GM12878 (cell line): ENCODE measurements around the gene FBXW12. TPM values are rescaled to one million over a fixed set of nuclear protein-coding genes. Genes with fewer than 3 reads are reported as not detected.

Source experiments
- ATAC-seq: fragments of 200-7000 bp; cut with Tn5 transposase; 3 replicates; pipeline ENCODE4 v1.9.1; 2020; ENCODE audit warnings: mild to moderate bottlenecking, moderate library complexity
- BruUV-seq: library from RNA; stranded (reverse); fragments of 400-500 nt; replicated peaks from 2 replicates; lab custom pipeline; 2021; lab: Mats Ljungman, UMichigan
- CTCF ChIA-PET: fragments of 300-600 bp; sonication (Branson Sonifier 250); formaldehyde crosslinking; extraction: SDS; loops from one replicate; lab custom pipeline; 2021; ENCODE audit warnings: inconsistent platforms; lab: Yijun Ruan, JAX
- POLR2A ChIA-PET: fragments of 350-600 bp; formaldehyde crosslinking; extraction: SDS; loops from one replicate; lab custom pipeline; 2021; ENCODE audit warnings: inconsistent platforms; lab: Charles Lee
- RAD21 ChIA-PET: fragments of 300-600 bp; sonication (Branson Sonifier 250); formaldehyde crosslinking; loops from one replicate; lab custom pipeline; 2023; ENCODE audit warnings: antibody characterized with exemption; ENCODE audit not compliant: unreplicated experiment; lab: Charles Lee
- SMC1A ChIA-PET: fragments of 300-600 bp; sonication (Branson Sonifier 250); formaldehyde crosslinking; loops from one replicate; lab custom pipeline; 2023; ENCODE audit not compliant: unreplicated experiment, uncharacterized antibody; lab: Charles Lee
- DNase-seq: peaks from one replicate; pipeline ENCODE4 v3.0.0-alpha.2; 2011; ENCODE audit warnings: low read depth, low spot score
- FAIRE-seq: peaks from 3 replicates; lab custom pipeline; 2011; peaks lifted over from hg19 to GRCh38; lab: Jason Lieb, UNC
- H2AFZ ChIP-seq: 2 replicates; pipeline ENCODE4 v1.6.0; 2011; ENCODE audit warnings: low read depth, low read length, control low read depth; ENCODE audit not compliant: control insufficient read depth
- H3K27ac ChIP-seq: 2 replicates; pipeline ENCODE4 v1.5.1; 2011; ENCODE audit warnings: control low read depth; ENCODE audit not compliant: control insufficient read depth, insufficient read depth
- H3K27me3 ChIP-seq, 2 experiments: replicated peaks in 1 of 2; 2 replicates each; pipeline versions ENCODE4 v1.6.0 to v1.6.1; 2011; ENCODE audit warnings: low read length in 1 of 2; ENCODE audit not compliant: control insufficient read depth in 2 of 2, insufficient read depth in 2 of 2
- H3K36me3 ChIP-seq, 2 experiments: 2 replicates each; pipeline ENCODE4 v1.5.1; 2011; ENCODE audit warnings: low read length in 1 of 2; ENCODE audit not compliant: control insufficient read depth in 2 of 2, insufficient read depth in 2 of 2
- H3K4me1 ChIP-seq: 2 replicates; pipeline ENCODE4 v1.6.1; 2011; ENCODE audit warnings: mild to moderate bottlenecking, low read length, moderate library complexity, mixed read lengths; ENCODE audit not compliant: control insufficient read depth, insufficient read depth
- H3K4me2 ChIP-seq: 2 replicates; pipeline ENCODE4 v1.6.0; 2011; ENCODE audit warnings: control low read depth; ENCODE audit not compliant: control insufficient read depth, insufficient read depth
- H3K4me3 ChIP-seq: fragments of 200-600 bp; sonication (generic); 2 replicates; pipeline ENCODE4 v1.5.1; 2016
- H3K79me2 ChIP-seq: 2 replicates; pipeline ENCODE4 v1.6.0; 2011; ENCODE audit warnings: low read length; ENCODE audit not compliant: control insufficient read depth, insufficient read depth
- H3K9ac ChIP-seq: 2 replicates; pipeline ENCODE4 v1.8.0; 2011; ENCODE audit warnings: low read length, control low read depth, mixed read lengths; ENCODE audit not compliant: control insufficient read depth, insufficient read depth
- H3K9me3 ChIP-seq: replicated peaks from 3 replicates; pipeline ENCODE4 v1.5.1; 2011; ENCODE audit warnings: mild to moderate bottlenecking, low read length; ENCODE audit not compliant: control insufficient read depth, insufficient read depth
- H4K20me1 ChIP-seq: 2 replicates; pipeline ENCODE4 v1.6.0; 2011; ENCODE audit not compliant: control insufficient read depth, insufficient read depth
- CHD1 ChIP-seq: IDR thresholded peaks from 2 replicates; pipeline ENCODE4 v1.6.1; 2012; ENCODE audit warnings: low read depth, low read length, improper control_type of control experiment
- CREM ChIP-seq: IDR thresholded peaks from 2 replicates; pipeline ENCODE4 v1.6.1; 2014; ENCODE audit warnings: antibody characterized with exemption, low read depth
- HDAC2 ChIP-seq: fragments of 200-600 bp; sonication (generic); IDR thresholded peaks from 2 replicates; pipeline ENCODE4 v1.6.1; 2017
- MXI1 ChIP-seq: fragments of 150-350 bp; IDR thresholded peaks from 2 replicates; pipeline ENCODE4 v1.6.1; 2011; ENCODE audit warnings: low read depth, mild to moderate bottlenecking, inconsistent platforms, low read length, improper control_type of control experiment
- NFXL1 ChIP-seq: fragments of 450-650 bp; IDR thresholded peaks from 2 replicates; pipeline ENCODE4 v1.6.1; 2017; ENCODE audit warnings: antibody characterized with exemption, mild to moderate bottlenecking, borderline replicate concordance
- NKRF ChIP-seq: fragments of 450-650 bp; conservative IDR thresholded peaks from 2 replicates; pipeline ENCODE4 v1.6.1; 2017; ENCODE audit warnings: mild to moderate bottlenecking, moderate library complexity
- PML ChIP-seq: IDR thresholded peaks from 2 replicates; pipeline ENCODE4 v1.6.1; 2012; ENCODE audit warnings: low read length, inconsistent platforms
- SREBF1 ChIP-seq: IDR thresholded peaks from 2 replicates; pipeline ENCODE4 v1.6.1; 2012; ENCODE audit warnings: mild to moderate bottlenecking, low read length
- SREBF2 ChIP-seq: IDR thresholded peaks from 2 replicates; pipeline ENCODE4 v1.6.1; 2012; ENCODE audit warnings: mild to moderate bottlenecking, low read length
- SRF ChIP-seq, 2 experiments: IDR thresholded peaks; 2 replicates each; pipeline ENCODE4 v1.6.1; 2011; ENCODE audit warnings: low read depth in 2 of 2, low read length in 2 of 2, mild to moderate bottlenecking in 1 of 2, moderate library complexity in 1 of 2
- TCF12 ChIP-seq: IDR thresholded peaks from 2 replicates; pipeline ENCODE4 v1.6.1; 2011; ENCODE audit warnings: low read depth, mild to moderate bottlenecking, low read length
- USF1 ChIP-seq: IDR thresholded peaks from 2 replicates; pipeline ENCODE4 v1.6.1; 2011; ENCODE audit warnings: borderline replicate concordance, low read depth, mild to moderate bottlenecking, moderate library complexity, mixed read lengths, low read length; ENCODE audit not compliant: insufficient read depth; ENCODE audit errors: extremely low read length
- YBX1 ChIP-seq: fragments of 450-650 bp; IDR thresholded peaks from 2 replicates; pipeline ENCODE4 v1.6.1; 2016; ENCODE audit warnings: antibody characterized with exemption
- WGBS: methylation state at CpG from one replicate; pipeline ENCODE4 v1.1.6; 2016; ENCODE audit warnings: low lambda C conversion rate; ENCODE audit not compliant: insufficient replicate concordance, insufficient coverage; ENCODE audit errors: missing lambda C conversion rate; 5-methylcytosine and 5-hydroxymethylcytosine counted together
- in situ Hi-C: fragments of 300-500 bp; cut with MboI; formaldehyde crosslinking; loops from 9 replicates; pipeline ENCODE4 v1.14.3; 2018; ENCODE audit warnings: mixed read lengths
- intact Hi-C: fragments of 100-400 bp; cut with micrococcal nuclease; formaldehyde crosslinking; loops from one replicate; pipeline ENCODE4 v1.14.2; 2022; ENCODE audit not compliant: unreplicated experiment
- polyA plus RNA-seq, 11 experiments: library from polyadenylated mRNA; depleted of rRNA in 4 of 11; unstranded in 6 of 11; stranded (reverse) in 5 of 11; fragments of >200 nt; fragmentation: Nextera tagmentation in 4 of 11; fragmentation: Illumina TruSeq in 1 of 11; extraction: Ambion mirVana in 4 of 11; extraction: Trizol in 1 of 11; gene quantifications; 1 replicate in 1 of 11; 2 replicates in 10 of 11; pipeline versions ENCODE4 v1.2.1 to v1.2.3, GENCODE V29; 2011 to 2016; ENCODE audit warnings: inconsistent platforms in 2 of 11, missing spikeins in 2 of 11, low read depth in 1 of 11
- total RNA-seq, 4 experiments: library from RNA; depleted of rRNA in 3 of 4; stranded (reverse); fragments of >200 nt in 3 of 4; fragmentation: Illumina TruSeq in 1 of 4; extraction: Trizol in 1 of 4; gene quantifications; 2 replicates each; pipeline versions ENCODE4 v1.2.1 to v1.2.3, GENCODE V29; 2013 to 2021
- TF ChIP-seq, protein P1 (sequence below): fragments of 450-650 bp; IDR thresholded peaks from 2 replicates; pipeline ENCODE4 v1.6.1; 2017; ENCODE audit warnings: mild to moderate bottlenecking, moderate library complexity
- TF ChIP-seq, protein P2 (sequence below): IDR thresholded peaks from 2 replicates; pipeline ENCODE4 v1.6.1; 2011; ENCODE audit warnings: low read depth, low read length, improper control_type of control experiment, borderline replicate concordance

FBXW12 gene
- total and polyA plus RNA-seq, 10 of the 15 experiments (the other 5 are each of a cell fraction or from before 2014, with no cell fraction given), result 0.04 to 0.18 (median 0.12) TPM; not detected in 4

DNA sequence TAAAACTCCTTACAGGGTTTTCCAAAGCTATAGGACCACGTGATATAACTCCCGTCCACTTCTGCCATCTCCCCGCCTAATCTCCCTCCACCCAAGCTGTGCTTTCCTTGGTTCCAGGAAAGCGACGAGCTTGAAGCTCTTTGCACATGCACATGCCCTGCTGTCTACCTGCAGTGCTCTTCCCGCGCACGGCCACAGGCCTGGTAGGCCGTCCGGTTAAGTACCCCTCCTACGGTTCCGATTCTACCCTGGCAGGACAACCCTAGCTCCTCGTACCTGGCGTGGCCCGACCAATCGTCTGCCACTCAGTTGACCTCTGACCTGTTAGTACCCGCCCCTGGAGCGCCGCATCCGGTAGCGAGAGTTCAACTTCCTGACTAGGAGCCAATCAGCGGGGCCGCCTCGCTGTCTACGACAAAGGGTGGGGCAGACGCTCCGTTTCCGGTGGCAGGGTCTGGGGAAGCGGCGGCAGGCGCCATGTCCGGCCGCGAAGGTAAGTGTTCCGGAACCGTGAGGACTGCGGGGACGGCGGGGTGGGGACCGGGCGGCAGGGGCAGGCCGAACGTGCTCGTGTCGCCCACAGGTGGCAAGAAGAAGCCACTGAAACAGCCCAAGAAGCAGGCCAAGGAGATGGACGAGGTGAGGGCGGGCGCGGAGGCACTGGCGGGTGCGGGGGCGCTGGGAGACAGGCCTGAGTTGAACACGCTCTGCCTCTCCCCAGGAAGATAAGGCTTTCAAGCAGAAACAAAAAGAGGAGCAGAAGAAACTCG, 68.0 kb downstream of the FBXW12 start, which contains the start of the genes CCDC51 and TMA7:
CCDC51 (minus strand) TSS at position 300 of the 770 bp plus-strand sequence. CDS start 4,991 bp downstream, outside the sequence.
TMA7 (plus strand) TSS at position 438 of the 770 bp plus-strand sequence; CDS start at position 478, 40 bp downstream.
- Histone ChIP-seq H3K4me3 (peak within 1 kb of the TSS; percentile 89), H3K4me1 (peaks cover 19% of the 10 kb centered on the region), H3K9ac (peak within 1 kb of the TSS; percentile 96), H2AFZ (peak within 1 kb of the TSS; percentile 93), H3K4me2 (peak within 1 kb of the TSS; percentile 81), H4K20me1 (no peaks in the 10 kb centered on the region), H3K79me2 (peaks cover 41% of the 10 kb centered on the region), H3K9me3 (no peaks in the 10 kb centered on the region), H3K27ac (peak within 1 kb of the TSS; percentile 86), H3K36me3 (peaks cover 0 to 3% of the 10 kb centered on the region in 2 experiments; a peak in 3 of 4 replicates), H3K27me3 (no peaks in the 10 kb centered on the region)
- RAD21 ChIA-PET, result interaction anchor here (0.6 to 4.9 kb wide), 20 partner anchors 11 to 248 kb away, joined by 3 to 72 read pairs (median 4); partner anchors contain the start of genes NME6 and PFKFB4
- under 1% methylated on average over 51 of the region's 54 CpGs for WGBS
- peak; percentile 93 for DNase-seq
- peak; percentile 96 for ATAC-seq
- CTCF ChIA-PET, result interaction anchor here (0.7 to 12.5 kb wide), 21 partner anchors 9 to 488 kb away, joined by 3 to 757 read pairs (median 4); partner anchors contain the start of genes CDC25A, PFKFB4 and ZNF589
- SMC1A ChIA-PET, result interaction anchor here (0.6 to 11.5 kb wide), 17 partner anchors 11 to 289 kb away, joined by 3 to 287 read pairs (median 4); partner anchors contain the start of genes CDC25A, PFKFB4 and SLC26A6
- in situ Hi-C loops, result loop anchor here (5.0 kb wide), 3 partner anchors 38 to 208 kb away; no protein-coding TSS in a partner anchor
- BruUV-seq, result TSS peak; percentile 89
- POLR2A ChIA-PET, result interaction anchor here (0.7 to 2.6 kb wide), 20 partner anchors 9 to 567 kb away, joined by 3 to 11 read pairs (median 4); partner anchors contain the start of genes CDC25A, PFKFB4 and WDR6
- intact Hi-C loops, result no loop called here
- FAIRE-seq, result peak; percentile 97
- TF ChIP-seq NKRF (peak; percentile 50), HDAC2 (no peak), PML (peak; percentile 80), TCF12 (no peak), CHD1 (no peak), USF1 (peak; percentile 11), YBX1 (no peak), CREM (peak; percentile 90), SRF (IDR thresholded peaks at IDR 0.05; ENCODE audit: low read depth in 2 of 2, low read length in 2 of 2) (no peak), MXI1 (peak; percentile 89), SREBF1 (peak; percentile 50; the same call in 1 of the 2 replicates), SREBF2 (no peak), NFXL1 (no peak)
- TF ChIP-seq, protein P1, sequence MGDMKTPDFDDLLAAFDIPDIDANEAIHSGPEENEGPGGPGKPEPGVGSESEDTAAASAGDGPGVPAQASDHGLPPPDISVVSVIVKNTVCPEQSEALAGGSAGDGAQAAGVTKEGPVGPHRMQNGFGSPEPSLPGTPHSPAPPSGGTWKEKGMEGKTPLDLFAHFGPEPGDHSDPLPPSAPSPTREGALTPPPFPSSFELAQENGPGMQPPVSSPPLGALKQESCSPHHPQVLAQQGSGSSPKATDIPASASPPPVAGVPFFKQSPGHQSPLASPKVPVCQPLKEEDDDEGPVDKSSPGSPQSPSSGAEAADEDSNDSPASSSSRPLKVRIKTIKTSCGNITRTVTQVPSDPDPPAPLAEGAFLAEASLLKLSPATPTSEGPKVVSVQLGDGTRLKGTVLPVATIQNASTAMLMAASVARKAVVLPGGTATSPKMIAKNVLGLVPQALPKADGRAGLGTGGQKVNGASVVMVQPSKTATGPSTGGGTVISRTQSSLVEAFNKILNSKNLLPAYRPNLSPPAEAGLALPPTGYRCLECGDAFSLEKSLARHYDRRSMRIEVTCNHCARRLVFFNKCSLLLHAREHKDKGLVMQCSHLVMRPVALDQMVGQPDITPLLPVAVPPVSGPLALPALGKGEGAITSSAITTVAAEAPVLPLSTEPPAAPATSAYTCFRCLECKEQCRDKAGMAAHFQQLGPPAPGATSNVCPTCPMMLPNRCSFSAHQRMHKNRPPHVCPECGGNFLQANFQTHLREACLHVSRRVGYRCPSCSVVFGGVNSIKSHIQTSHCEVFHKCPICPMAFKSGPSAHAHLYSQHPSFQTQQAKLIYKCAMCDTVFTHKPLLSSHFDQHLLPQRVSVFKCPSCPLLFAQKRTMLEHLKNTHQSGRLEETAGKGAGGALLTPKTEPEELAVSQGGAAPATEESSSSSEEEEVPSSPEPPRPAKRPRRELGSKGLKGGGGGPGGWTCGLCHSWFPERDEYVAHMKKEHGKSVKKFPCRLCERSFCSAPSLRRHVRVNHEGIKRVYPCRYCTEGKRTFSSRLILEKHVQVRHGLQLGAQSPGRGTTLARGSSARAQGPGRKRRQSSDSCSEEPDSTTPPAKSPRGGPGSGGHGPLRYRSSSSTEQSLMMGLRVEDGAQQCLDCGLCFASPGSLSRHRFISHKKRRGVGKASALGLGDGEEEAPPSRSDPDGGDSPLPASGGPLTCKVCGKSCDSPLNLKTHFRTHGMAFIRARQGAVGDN, result peak; percentile 64; the same call in 1 of the 2 replicates
- TF ChIP-seq, protein P2, sequence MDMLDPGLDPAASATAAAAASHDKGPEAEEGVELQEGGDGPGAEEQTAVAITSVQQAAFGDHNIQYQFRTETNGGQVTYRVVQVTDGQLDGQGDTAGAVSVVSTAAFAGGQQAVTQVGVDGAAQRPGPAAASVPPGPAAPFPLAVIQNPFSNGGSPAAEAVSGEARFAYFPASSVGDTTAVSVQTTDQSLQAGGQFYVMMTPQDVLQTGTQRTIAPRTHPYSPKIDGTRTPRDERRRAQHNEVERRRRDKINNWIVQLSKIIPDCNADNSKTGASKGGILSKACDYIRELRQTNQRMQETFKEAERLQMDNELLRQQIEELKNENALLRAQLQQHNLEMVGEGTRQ, result peak; percentile 28; the same call in 1 of the 2 replicates
